ENCODE results near the gene DNAJC22.

DNA sequence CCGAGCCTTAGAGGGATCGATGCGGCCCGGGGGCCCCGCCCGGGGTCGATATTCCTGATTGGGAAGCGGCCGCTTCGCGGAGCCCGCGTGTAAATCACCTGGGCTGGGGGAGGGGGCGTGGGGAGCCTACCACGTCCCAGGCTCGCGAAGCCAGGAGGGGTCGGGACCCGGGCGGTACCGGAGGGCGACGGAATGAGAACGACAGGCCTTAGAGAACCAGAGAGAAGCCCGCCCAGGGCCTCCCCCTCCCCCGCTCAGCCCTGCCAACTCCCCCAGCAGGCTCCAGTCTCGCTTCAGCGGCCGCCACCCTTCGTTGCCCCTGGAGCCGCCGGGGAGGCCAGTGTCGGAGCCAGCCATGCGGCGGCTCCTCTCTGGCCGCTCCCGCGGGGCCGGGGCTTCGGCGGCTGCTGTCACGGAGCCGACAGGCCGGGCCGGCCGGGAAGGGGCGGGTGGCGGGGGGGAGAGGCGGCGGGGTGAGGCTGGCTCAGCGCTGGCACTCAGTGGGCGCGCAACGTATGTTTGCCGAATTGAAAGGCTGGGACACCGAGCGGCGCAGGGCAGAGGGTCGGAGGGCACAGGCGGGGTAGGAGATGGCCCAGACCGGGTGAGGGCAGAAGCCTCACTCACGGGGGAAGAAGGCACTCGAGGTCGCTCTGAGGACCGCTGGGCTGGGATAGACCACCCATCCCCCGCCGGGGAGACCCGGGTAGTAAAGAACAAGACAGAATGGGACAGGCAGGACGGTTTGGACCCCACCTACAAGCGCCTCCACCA lies 1.4 kb upstream of the DNAJC22 start:
- TF ChIP-seq FOXA1 (IDR thresholded peaks at IDR 0.05) = no peak
- no peak for TF ChIP-seq ELF4 (IDR thresholded peaks at IDR 0.05)
- TF ChIP-seq FOXM1 (IDR thresholded peaks at IDR 0.05; ENCODE audit: borderline replicate concordance) = no peak

Data from HEK293T (cell line).